Measurements from ENCODE around the gene MAU2. TPM values are rescaled to one million over a fixed set of nuclear protein-coding genes. Genes with fewer than 3 reads are reported as not detected.

MAU2 gene
- total RNA-seq, 1 experiment from 2014 or later = 48.4 TPM

DNA sequence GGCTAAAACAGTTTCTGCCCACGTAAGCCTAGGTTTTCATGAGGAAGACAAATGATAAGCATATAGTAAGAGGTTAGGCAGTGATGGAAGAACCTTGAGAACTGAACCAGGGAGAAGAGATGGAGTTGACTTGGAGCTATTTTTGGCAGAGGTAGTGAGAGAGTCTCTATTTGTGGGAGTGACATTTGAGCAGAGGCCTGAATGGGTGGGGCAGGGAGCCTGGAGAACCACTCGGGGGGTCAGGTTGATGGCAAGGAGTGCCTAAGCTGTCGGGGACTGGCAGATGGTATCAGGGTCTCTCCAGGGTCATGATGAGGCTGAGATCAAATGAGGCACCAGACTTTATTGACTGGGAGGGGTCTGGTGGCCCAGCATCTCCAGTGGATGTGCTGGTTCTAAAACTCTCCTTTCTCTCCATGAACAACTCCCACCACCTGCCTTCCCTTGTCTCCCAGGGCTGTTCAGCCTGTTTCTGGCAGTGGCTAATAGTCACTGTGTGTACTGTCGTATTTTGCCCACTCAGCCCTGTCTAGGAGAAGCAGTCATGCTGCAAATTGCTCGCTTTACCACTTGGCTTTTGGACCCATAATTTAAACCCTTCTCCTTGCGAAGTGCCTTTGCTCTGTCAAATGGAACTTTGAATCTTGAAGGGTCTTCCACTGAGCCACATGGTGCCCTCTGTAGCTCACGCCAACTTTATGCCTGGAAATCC lies 3.6 kb downstream of the MAU2 start:
- Histone ChIP-seq H3K18ac (ENCODE audit: insufficient read length, low read depth, low read length) (no peak overlapping the region), H3K79me2 (ENCODE audit: insufficient read depth, low read length) (peaks cover 7% of the 10 kb centered on the region; the same call in 1 of the 2 replicates), H3K23me2 (ENCODE audit: insufficient read length, low read depth, low read length, poor library complexity, severe bottlenecking) (peaks cover 7% of the 10 kb centered on the region), H2BK12ac (ENCODE audit: insufficient read length, low read depth, low read length) (no peak overlapping the region), H3K4me1 (ENCODE audit: insufficient read depth, low read length) (0 out of 2 replicates have a peak, but pooled peaks cover 2% of the 10 kb centered on the region), H2BK20ac (ENCODE audit: low read depth, low read length, poor library complexity, severe bottlenecking) (no peak overlapping the region), H2AK5ac (ENCODE audit: insufficient read length, low read length) (no peak overlapping the region), H3K79me1 (ENCODE audit: insufficient read depth, low read depth, low read length, poor library complexity, severe bottlenecking) (peaks cover 3% of the 10 kb centered on the region), H2BK5ac (ENCODE audit: insufficient read length, low read length) (no peak overlapping the region), H3K4me2 (ENCODE audit: insufficient read depth, insufficient read length, low read length) (no peak overlapping the region), H4K91ac (ENCODE audit: insufficient read length, low read depth, low read length) (no peak overlapping the region), H2BK120ac (ENCODE audit: low read depth, low read length, poor library complexity, severe bottlenecking) (no peak overlapping the region), H3K27ac (ENCODE audit: insufficient read length, low read depth, low read length) (no peak overlapping the region), H3K9me3 (ENCODE audit: control insufficient read depth, low read depth, low read length) (no peaks in the 10 kb centered on the region), H3K4ac (ENCODE audit: low read depth, low read length) (no peak overlapping the region), H3K23ac (ENCODE audit: insufficient read length, low read depth, low read length) (no peak overlapping the region), H3K56ac (ENCODE audit: insufficient read length, low read depth, low read length) (no peak overlapping the region), H2BK15ac (ENCODE audit: low read depth, low read length) (no peak overlapping the region), H3T11ph (ENCODE audit: low read length) (no peak overlapping the region), H4K5ac (ENCODE audit: insufficient read length, low read depth, low read length) (no peak overlapping the region), H3K27me3 (ENCODE audit: insufficient read depth, low read length) (no peaks in the 10 kb centered on the region), H4K20me1 (ENCODE audit: control insufficient read depth, insufficient read depth, insufficient read length) (no peaks in the 10 kb centered on the region), H3K9ac (ENCODE audit: extremely low read depth, insufficient read length, low read length) (no peak overlapping the region), H3K14ac (ENCODE audit: insufficient read depth, low read length) (no peak overlapping the region), H2AFZ (ENCODE audit: low read length) (no peak overlapping the region), H4K8ac (replicated peaks; ENCODE audit: insufficient read length, low read depth, low read length) (no peak overlapping the region)
- TF ChIP-seq, protein P1, sequence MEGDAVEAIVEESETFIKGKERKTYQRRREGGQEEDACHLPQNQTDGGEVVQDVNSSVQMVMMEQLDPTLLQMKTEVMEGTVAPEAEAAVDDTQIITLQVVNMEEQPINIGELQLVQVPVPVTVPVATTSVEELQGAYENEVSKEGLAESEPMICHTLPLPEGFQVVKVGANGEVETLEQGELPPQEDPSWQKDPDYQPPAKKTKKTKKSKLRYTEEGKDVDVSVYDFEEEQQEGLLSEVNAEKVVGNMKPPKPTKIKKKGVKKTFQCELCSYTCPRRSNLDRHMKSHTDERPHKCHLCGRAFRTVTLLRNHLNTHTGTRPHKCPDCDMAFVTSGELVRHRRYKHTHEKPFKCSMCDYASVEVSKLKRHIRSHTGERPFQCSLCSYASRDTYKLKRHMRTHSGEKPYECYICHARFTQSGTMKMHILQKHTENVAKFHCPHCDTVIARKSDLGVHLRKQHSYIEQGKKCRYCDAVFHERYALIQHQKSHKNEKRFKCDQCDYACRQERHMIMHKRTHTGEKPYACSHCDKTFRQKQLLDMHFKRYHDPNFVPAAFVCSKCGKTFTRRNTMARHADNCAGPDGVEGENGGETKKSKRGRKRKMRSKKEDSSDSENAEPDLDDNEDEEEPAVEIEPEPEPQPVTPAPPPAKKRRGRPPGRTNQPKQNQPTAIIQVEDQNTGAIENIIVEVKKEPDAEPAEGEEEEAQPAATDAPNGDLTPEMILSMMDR (conservative IDR thresholded peaks at IDR 0.05) = no peak
- H3K4me1 Mint-ChIP-seq = peaks cover 9 to 13% of the 10 kb centered on the region in 2 experiments
- H3K27ac Mint-ChIP-seq = no peak overlapping the region
- no peaks in the 10 kb centered on the region for H3K27me3 Mint-ChIP-seq (ENCODE audit: low read depth)
- peaks cover 22 to 44% (median 33%) of the 10 kb centered on the region in 3 experiments; a peak in 6 of 7 replicates for H3K36me3 Mint-ChIP-seq (ENCODE audit: insufficient read depth in 1 of 3, low read depth in 3 of 3)
- no peak for DNase-seq
- H3K4me3 Mint-ChIP-seq = no peak overlapping the region; a peak in 1 of 5 replicates
- WGBS (ENCODE audit: extremely low coverage, insufficient read length, low lambda C conversion rate) = no CpG with 5 or more reads among the region's 7 CpGs
- H3K9me3 Mint-ChIP-seq = no peaks in the 10 kb centered on the region

All from H9 (cell line).